BLaER1 treated with 17β-estradiol and CSF1 and Interleukin-3, amounts not matched to agents 10 nM and 100 nM (cell line): ENCODE results near the gene GNPDA1.

Source experiments
- H3K27ac ChIP-seq, 11 experiments: shearing (Covaris generic); formaldehyde crosslinking; 2 replicates each; pipeline ENCODE4 v1.8.1; 2022
- H3K27me3 ChIP-seq, 11 experiments: shearing (Covaris generic); formaldehyde crosslinking; 2 replicates each; pipeline ENCODE4 v1.8.1; 2022
- H3K36me3 ChIP-seq, 11 experiments: shearing (Covaris generic); formaldehyde crosslinking; 2 replicates each; pipeline ENCODE4 v1.8.1; 2022
- H3K4me1 ChIP-seq, 10 experiments: shearing (Covaris generic); formaldehyde crosslinking; 2 replicates each; pipeline ENCODE4 v1.8.1; 2022
- H3K4me2 ChIP-seq, 11 experiments: shearing (Covaris generic); formaldehyde crosslinking; 2 replicates each; pipeline ENCODE4 v1.8.1; 2022
- H3K4me3 ChIP-seq, 10 experiments: shearing (Covaris generic); formaldehyde crosslinking; 2 replicates each; pipeline ENCODE4 v1.8.1; 2022
- H3K9ac ChIP-seq, 11 experiments: shearing (Covaris generic); formaldehyde crosslinking; 2 replicates each; pipeline ENCODE4 v1.8.1; 2022
- H3K9me3 ChIP-seq, 11 experiments: shearing (Covaris generic); formaldehyde crosslinking; replicated peaks in 1 of 11; 2 replicates each; pipeline ENCODE4 v1.8.1; 2022
- H4K20me1 ChIP-seq, 11 experiments: shearing (Covaris generic); formaldehyde crosslinking; 2 replicates each; pipeline ENCODE4 v1.8.1; 2022
- Cebpa-rat ChIP-seq, 11 experiments: shearing (Covaris generic); IDR thresholded peaks; 2 replicates each; pipeline ENCODE4 v1.8.1; 2022

GNPDA1 gene

GRCh38 chr5:142032747-142033631, 20.2 kb upstream of the GNPDA1 start:
- Histone ChIP-seq H3K27ac (no peak overlapping the region), H3K9ac (no peak overlapping the region), H3K9me3 (no peaks in the 10 kb centered on the region), H3K4me3 (no peak overlapping the region), H3K4me1 (peaks cover 0 to 29% (median 0%) of the 10 kb centered on the region in 10 experiments; a peak in 5 of 20 replicates), H4K20me1 (no peaks in the 10 kb centered on the region), H3K36me3 (no peaks in the 10 kb centered on the region), H3K4me2 (no peak overlapping the region), H3K27me3 (no peaks in the 10 kb centered on the region)
- TF ChIP-seq Cebpa-rat (IDR thresholded peaks at IDR 0.05): no peak

GRCh38 chr5:142032150-142032549, 19.3 kb upstream of the GNPDA1 start:
- Histone ChIP-seq H4K20me1 (no peaks in the 10 kb centered on the region), H3K9ac (no peak overlapping the region), H3K4me3 (no peak overlapping the region), H3K27ac (no peak overlapping the region), H3K9me3 (no peaks in the 10 kb centered on the region), H3K4me2 (no peak overlapping the region), H3K27me3 (no peaks in the 10 kb centered on the region), H3K36me3 (no peaks in the 10 kb centered on the region), H3K4me1 (peaks cover 0 to 27% (median 0%) of the 10 kb centered on the region in 10 experiments; a peak in 5 of 20 replicates)
- TF ChIP-seq Cebpa-rat (IDR thresholded peaks at IDR 0.05): no peak

GRCh38 chr5:142025637-142026036, 12.8 kb upstream of the GNPDA1 start:
- peak overlapping the region in 1 of 11 experiments; percentile 36; a peak in 1 of 22 replicates for H3K9ac ChIP-seq
- no peaks in the 10 kb centered on the region for H3K36me3 ChIP-seq
- H3K4me2 ChIP-seq: peak overlapping the region; percentile 39 to 81 (median 64); a peak in 19 of 22 replicates
- H3K27ac ChIP-seq: no peak overlapping the region
- peaks cover 18 to 48% (median 23%) of the 10 kb centered on the region in 11 experiments; a peak in 21 of 22 replicates for H3K27me3 ChIP-seq
- peak overlapping the region in 6 of 10 experiments; percentile 6 to 53 (median 40); a peak in 7 of 20 replicates for H3K4me3 ChIP-seq
- H3K9me3 ChIP-seq: peaks cover 5 to 19% (median 14%) of the 10 kb centered on the region in 11 experiments
- no peaks in the 10 kb centered on the region for H4K20me1 ChIP-seq
- no peak for TF ChIP-seq Cebpa-rat (IDR thresholded peaks at IDR 0.05)
- H3K4me1 ChIP-seq: peaks cover 22 to 32% (median 28%) of the 10 kb centered on the region in 10 experiments

- Histone ChIP-seq H4K20me1 (no peaks in the 10 kb centered on the region), H3K4me3 (peak overlapping the region in 9 of 10 experiments; percentile 4 to 53 (median 25); a peak in 16 of 20 replicates), H3K9ac (peak overlapping the region in 7 of 11 experiments; percentile 6 to 42 (median 35); a peak in 7 of 22 replicates), H3K27me3 (peaks cover 18 to 56% (median 24%) of the 10 kb centered on the region in 11 experiments), H3K27ac (peak overlapping the region in 10 of 11 experiments; percentile 6 to 64 (median 46); a peak in 14 of 22 replicates), H3K4me1 (peaks cover 22 to 32% (median 28%) of the 10 kb centered on the region in 10 experiments), H3K4me2 (peak overlapping the region; percentile 39 to 81 (median 64)), H3K36me3 (no peaks in the 10 kb centered on the region), H3K9me3 (peaks cover 13 to 27% (median 22%) of the 10 kb centered on the region in 11 experiments)
- no peak for TF ChIP-seq Cebpa-rat (IDR thresholded peaks at IDR 0.05)
These were observed 12.0 kb upstream of the GNPDA1 start for GRCh38 chr5:142024771-142025304.

GRCh38 chr5:142023836-142024235, 11.0 kb upstream of the GNPDA1 start:
- no peak overlapping the region for H3K27ac ChIP-seq
- H4K20me1 ChIP-seq: no peaks in the 10 kb centered on the region
- H3K9ac ChIP-seq: no peak overlapping the region
- H3K4me1 ChIP-seq: peaks cover 23 to 33% (median 29%) of the 10 kb centered on the region in 10 experiments
- H3K4me2 ChIP-seq: 0 out of 22 replicates have a peak overlapping the region, but pooled peaks of 1 of the 11 experiments have one; percentile 58
- H3K9me3 ChIP-seq: peaks cover 19 to 33% (median 28%) of the 10 kb centered on the region in 11 experiments
- peaks cover 21 to 64% (median 29%) of the 10 kb centered on the region in 11 experiments for H3K27me3 ChIP-seq
- no peak for TF ChIP-seq Cebpa-rat (IDR thresholded peaks at IDR 0.05)
- no peak overlapping the region for H3K4me3 ChIP-seq
- no peaks in the 10 kb centered on the region for H3K36me3 ChIP-seq

- peaks cover 16 to 30% (median 25%) of the 10 kb centered on the region in 11 experiments for H3K9me3 ChIP-seq
- H3K4me2 ChIP-seq: no peak overlapping the region
- peaks cover 0 to 6% (median 0%) of the 10 kb centered on the region in 11 experiments; a peak in 4 of 22 replicates for H4K20me1 ChIP-seq
- H3K4me1 ChIP-seq: peaks cover 50 to 66% (median 62%) of the 10 kb centered on the region in 10 experiments
- H3K4me3 ChIP-seq: no peak overlapping the region
- no peaks in the 10 kb centered on the region for H3K36me3 ChIP-seq
- no peak overlapping the region for H3K9ac ChIP-seq
- TF ChIP-seq Cebpa-rat (IDR thresholded peaks at IDR 0.05): no peak
- no peak overlapping the region for H3K27ac ChIP-seq
- peaks cover 14 to 69% (median 27%) of the 10 kb centered on the region in 11 experiments for H3K27me3 ChIP-seq
These were observed 7.4 kb upstream of the GNPDA1 start for GRCh38 chr5:142020122-142020659.

GRCh38 chr5:142017832-142018427, 5.1 kb upstream of the GNPDA1 start:
- TF ChIP-seq Cebpa-rat (IDR thresholded peaks at IDR 0.05): 0 out of 22 replicates have a peak, but pooled peaks of 1 of the 11 experiments have one; percentile 24
- Histone ChIP-seq H3K27ac (peak overlapping the region in 1 of 11 experiments; percentile 38; a peak in 1 of 22 replicates), H3K36me3 (no peaks in the 10 kb centered on the region), H3K9me3 (peaks cover 16 to 30% (median 24%) of the 10 kb centered on the region in 11 experiments), H3K9ac (no peak overlapping the region), H3K4me2 (peak overlapping the region; percentile 1 to 90 (median 82)), H3K4me3 (no peak overlapping the region), H3K4me1 (peaks cover 62 to 80% (median 73%) of the 10 kb centered on the region in 10 experiments), H3K27me3 (peaks cover 14 to 64% (median 29%) of the 10 kb centered on the region in 11 experiments), H4K20me1 (peaks cover 0 to 6% (median 0%) of the 10 kb centered on the region in 11 experiments; a peak in 4 of 22 replicates)

- H3K9ac ChIP-seq: 0 out of 22 replicates have a peak overlapping the region, but pooled peaks of 1 of the 11 experiments have one; percentile 39
- peaks cover 61 to 76% (median 68%) of the 10 kb centered on the region in 10 experiments for H3K4me1 ChIP-seq
- H4K20me1 ChIP-seq: peaks cover 0 to 6% (median 0%) of the 10 kb centered on the region in 11 experiments; a peak in 4 of 22 replicates
- 0 out of 20 replicates have a peak overlapping the region, but pooled peaks of 1 of the 10 experiments have one; percentile 22 for H3K4me3 ChIP-seq
- peak overlapping the region; percentile 79 to 90 (median 87) for H3K4me2 ChIP-seq
- no peak for TF ChIP-seq Cebpa-rat (IDR thresholded peaks at IDR 0.05)
- peaks cover 28 to 65% (median 37%) of the 10 kb centered on the region in 11 experiments for H3K27me3 ChIP-seq
- H3K36me3 ChIP-seq: peaks cover 0 to 3% (median 0%) of the 10 kb centered on the region in 11 experiments; a peak in 1 of 22 replicates
- H3K27ac ChIP-seq: peak overlapping the region in 5 of 11 experiments; percentile 5 to 75 (median 64); a peak in 10 of 22 replicates
- peaks cover 16 to 33% (median 24%) of the 10 kb centered on the region in 11 experiments for H3K9me3 ChIP-seq
These were observed 3.7 kb upstream of the GNPDA1 start for GRCh38 chr5:142016556-142016955.
